Fibroblast of lung (primary cell): ENCODE data around the gene EIF4E2. TPM values are rescaled to one million over a fixed set of nuclear protein-coding genes. Genes with fewer than 3 reads are reported as not detected.
A peak's percentile ranks its signal among the peaks of the same experiment; 100 is the strongest.

Source experiments
- DNase-seq, 2 donors: peaks; one replicate each; pipeline versions ENCODE4 v3.0.0 to v3.0.0-alpha.2; 2010; ENCODE audit warnings: low read depth in 2 of 2
- H2AFZ ChIP-seq: 2 replicates; pipeline ENCODE4 v1.5.1; 2012; ENCODE audit warnings: low read length, control low read depth, inconsistent platforms
- H3K27ac ChIP-seq: 2 replicates; pipeline ENCODE4 v1.5.1; 2011; ENCODE audit warnings: low read length, control low read depth; ENCODE audit not compliant: insufficient read depth
- H3K27me3 ChIP-seq: 2 replicates; pipeline ENCODE4 v1.5.1; 2011; ENCODE audit warnings: mild to moderate bottlenecking, low read length; ENCODE audit not compliant: control insufficient read depth, insufficient read depth
- H3K36me3 ChIP-seq: 2 replicates; pipeline ENCODE4 v1.5.1; 2011; ENCODE audit warnings: low read length; ENCODE audit not compliant: control insufficient read depth, insufficient read depth
- H3K4me1 ChIP-seq: 2 replicates; pipeline ENCODE4 v1.5.1; 2011; ENCODE audit warnings: low read length; ENCODE audit not compliant: control insufficient read depth, insufficient read depth; ENCODE audit errors: extremely low read depth
- H3K4me2 ChIP-seq: 2 replicates; pipeline ENCODE4 v1.5.1; 2011; ENCODE audit warnings: low read length, control low read depth; ENCODE audit not compliant: insufficient read depth; ENCODE audit errors: extremely low read depth
- H3K4me3 ChIP-seq, 4 experiments: fragments of 200-600 bp in 1 of 4; sonication (generic) in 1 of 4; replicated peaks in 1 of 4; 2 replicates each; pipeline ENCODE4 v1.5.1; 2011 to 2016; ENCODE audit warnings: low read length in 4 of 4, low read depth in 3 of 4, mild to moderate bottlenecking in 3 of 4, control low read depth in 2 of 4, inconsistent platforms in 1 of 4, mixed read lengths in 1 of 4; ENCODE audit not compliant: insufficient read depth in 1 of 4; ENCODE audit errors: control extremely low read depth in 1 of 4
- H3K79me2 ChIP-seq: 2 replicates; pipeline ENCODE4 v1.5.1; 2012; ENCODE audit warnings: mild to moderate bottlenecking, low read length, inconsistent platforms; ENCODE audit not compliant: control insufficient read depth, insufficient read depth
- H3K9ac ChIP-seq: 2 replicates; pipeline ENCODE4 v1.5.1; 2011; ENCODE audit warnings: mild to moderate bottlenecking, low read length, control low read depth; ENCODE audit not compliant: insufficient read depth
- H3K9me3 ChIP-seq: 2 replicates; pipeline ENCODE4 v1.5.1; 2012; ENCODE audit warnings: low read depth, low read length; ENCODE audit not compliant: control insufficient read depth, insufficient read depth
- H4K20me1 ChIP-seq: 2 replicates; pipeline ENCODE4 v1.5.1; 2011; ENCODE audit warnings: low read length; ENCODE audit not compliant: control insufficient read depth, insufficient read depth; ENCODE audit errors: extremely low read depth
- EZH2 ChIP-seq: IDR thresholded peaks from 2 replicates; pipeline ENCODE4 v1.5.1; 2012; ENCODE audit warnings: low read length, control low read depth, mild to moderate bottlenecking; ENCODE audit errors: missing control alignments
- polyA plus RNA-seq, 2 donors: library from polyadenylated mRNA; depleted of rRNA in 1 of 2; stranded (reverse) in 1 of 2; unstranded in 1 of 2; fragments of >200 nt; gene quantifications; 2 replicates each; pipeline ENCODE4 v1.2.1, GENCODE V29; 2011 to 2012; ENCODE audit warnings: missing spikeins in 1 of 2
- total RNA-seq: library from RNA; depleted of rRNA; stranded (reverse); fragments of >200 nt; gene quantifications from 2 replicates; pipeline ENCODE4 v1.2.1, GENCODE V29; 2014
- TF ChIP-seq, protein P1 (sequence below), 2 donors: IDR thresholded peaks in 1 of 2; conservative IDR thresholded peaks in 1 of 2; 1 replicate in 1 of 2; 2 replicates in 1 of 2; pipeline ENCODE4 v1.5.1; 2011 to 2012; ENCODE audit warnings: low read length in 2 of 2, control low read depth in 1 of 2, inconsistent platforms in 1 of 2, low read depth in 1 of 2, mild to moderate bottlenecking in 1 of 2

EIF4E2 gene
- total and polyA plus RNA-seq, 2 donors (not counting 1 experiment from before 2014, with no cell fraction given) = 77.6 to 101 TPM

GRCh38 chr2:232588031-232588430 lies 37.5 kb downstream of the EIF4E2 start:
- Histone ChIP-seq H3K4me1 (peaks cover 3% of the 10 kb centered on the region), H3K36me3 (no peaks in the 10 kb centered on the region), H3K9me3 (no peaks in the 10 kb centered on the region), H3K4me2 (no peak overlapping the region), H3K27ac (no peak overlapping the region), H2AFZ (no peak overlapping the region), H3K27me3 (no peaks in the 10 kb centered on the region), H3K9ac (no peak overlapping the region), H4K20me1 (no peaks in the 10 kb centered on the region), H3K79me2 (no peaks in the 10 kb centered on the region), H3K4me3 (no peak overlapping the region)
- DNase-seq = no peak
- TF ChIP-seq, protein P1, sequence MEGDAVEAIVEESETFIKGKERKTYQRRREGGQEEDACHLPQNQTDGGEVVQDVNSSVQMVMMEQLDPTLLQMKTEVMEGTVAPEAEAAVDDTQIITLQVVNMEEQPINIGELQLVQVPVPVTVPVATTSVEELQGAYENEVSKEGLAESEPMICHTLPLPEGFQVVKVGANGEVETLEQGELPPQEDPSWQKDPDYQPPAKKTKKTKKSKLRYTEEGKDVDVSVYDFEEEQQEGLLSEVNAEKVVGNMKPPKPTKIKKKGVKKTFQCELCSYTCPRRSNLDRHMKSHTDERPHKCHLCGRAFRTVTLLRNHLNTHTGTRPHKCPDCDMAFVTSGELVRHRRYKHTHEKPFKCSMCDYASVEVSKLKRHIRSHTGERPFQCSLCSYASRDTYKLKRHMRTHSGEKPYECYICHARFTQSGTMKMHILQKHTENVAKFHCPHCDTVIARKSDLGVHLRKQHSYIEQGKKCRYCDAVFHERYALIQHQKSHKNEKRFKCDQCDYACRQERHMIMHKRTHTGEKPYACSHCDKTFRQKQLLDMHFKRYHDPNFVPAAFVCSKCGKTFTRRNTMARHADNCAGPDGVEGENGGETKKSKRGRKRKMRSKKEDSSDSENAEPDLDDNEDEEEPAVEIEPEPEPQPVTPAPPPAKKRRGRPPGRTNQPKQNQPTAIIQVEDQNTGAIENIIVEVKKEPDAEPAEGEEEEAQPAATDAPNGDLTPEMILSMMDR (conservative IDR thresholded peaks at IDR 0.05 in 1 of 2, IDR thresholded peaks at IDR 0.05 in 1 of 2; ENCODE audit: low read depth in 1 of 2, low read length in 2 of 2) = no peak
- TF ChIP-seq EZH2 = no peak

DNA sequence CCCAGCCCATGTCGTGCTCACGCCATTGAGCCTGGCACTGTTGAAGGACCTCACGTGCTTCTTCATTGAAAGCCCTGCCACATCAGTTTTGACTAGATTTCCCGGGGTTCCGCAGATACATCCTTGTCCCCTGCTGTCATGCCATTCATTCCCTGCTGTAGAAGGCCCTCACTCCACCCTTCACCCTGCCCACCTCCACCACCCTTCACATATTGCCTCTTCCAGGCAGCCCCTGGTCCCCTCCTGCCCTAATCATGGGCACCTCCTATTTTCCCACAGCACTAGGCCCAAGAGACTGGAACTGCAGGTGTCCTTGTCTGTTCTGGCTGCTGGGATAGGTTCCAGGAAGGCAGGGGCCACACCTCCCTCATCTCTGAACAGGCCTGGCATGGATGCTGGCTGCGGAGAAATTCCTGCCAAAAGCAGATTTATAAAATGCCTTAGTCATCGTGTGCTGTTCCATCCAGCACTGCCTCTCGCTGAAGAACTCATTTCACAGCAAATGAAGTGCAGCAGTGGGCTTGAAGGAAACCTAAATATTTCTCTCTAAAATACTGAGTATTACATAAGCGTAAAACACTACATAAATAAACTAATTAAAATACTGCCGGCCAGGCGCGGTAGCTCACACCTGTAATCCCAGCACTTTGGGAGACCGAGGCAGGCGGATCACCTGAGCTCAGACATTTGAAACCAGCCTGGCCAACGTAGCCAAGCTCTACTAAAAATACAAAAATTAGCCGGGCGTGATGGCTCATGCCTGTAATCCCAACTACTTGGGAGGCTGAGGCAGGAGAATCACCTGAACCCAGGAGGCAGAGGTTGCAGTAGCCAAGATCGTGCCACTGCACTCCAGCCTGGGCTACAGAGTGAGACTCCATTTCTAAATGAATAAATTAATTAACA lies 38.4 kb downstream of the EIF4E2 start:
- TF ChIP-seq, protein P1 (conservative IDR thresholded peaks at IDR 0.05 in 1 of 2, IDR thresholded peaks at IDR 0.05 in 1 of 2; ENCODE audit: low read depth in 1 of 2, low read length in 2 of 2) = no peak
- TF ChIP-seq EZH2 = no peak
- no peak overlapping the region for H3K4me2 ChIP-seq
- H3K4me1 ChIP-seq = peaks cover 7% of the 10 kb centered on the region
- no peak overlapping the region for H3K27ac ChIP-seq
- H3K36me3 ChIP-seq = no peaks in the 10 kb centered on the region
- H3K9ac ChIP-seq = no peak overlapping the region
- no peaks in the 10 kb centered on the region for H3K79me2 ChIP-seq
- DNase-seq = peak; percentile 79 to 88
- H4K20me1 ChIP-seq = no peaks in the 10 kb centered on the region
- no peaks in the 10 kb centered on the region for H3K27me3 ChIP-seq
- H2AFZ ChIP-seq = no peak overlapping the region
- no peak overlapping the region for H3K4me3 ChIP-seq
- no peaks in the 10 kb centered on the region for H3K9me3 ChIP-seq

DNA sequence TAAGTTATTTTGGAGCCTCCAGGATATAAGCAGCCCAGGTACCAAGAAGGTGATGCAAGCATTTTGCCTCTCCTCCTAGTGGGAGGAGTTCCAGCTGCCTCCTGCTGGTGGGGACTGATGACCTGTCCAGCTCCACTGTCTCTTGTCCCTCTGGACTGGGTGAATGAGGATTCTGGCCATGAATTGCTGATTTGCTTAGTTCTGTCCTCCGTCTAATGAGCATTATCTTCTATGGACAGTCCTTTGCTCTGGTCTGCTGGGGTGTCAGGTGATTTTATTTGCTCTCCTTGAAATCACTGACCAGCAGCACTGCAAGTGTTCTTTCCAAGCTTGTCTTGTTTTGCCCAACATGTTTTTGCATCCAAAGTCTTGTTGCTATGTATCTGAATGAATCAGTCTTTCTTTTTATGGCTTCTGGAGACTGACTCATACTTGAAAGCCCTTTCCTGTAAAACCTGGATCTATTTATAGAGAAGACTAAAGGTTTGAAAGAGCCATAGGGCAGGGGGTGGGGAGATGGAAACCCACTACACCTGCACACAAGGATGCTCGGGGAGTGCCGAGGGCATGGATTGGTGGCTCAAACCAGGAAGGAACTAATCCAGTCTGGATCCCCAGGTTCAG lies 42.4 kb downstream of the EIF4E2 start:
- H2AFZ ChIP-seq = no peak overlapping the region
- H3K4me2 ChIP-seq = no peak overlapping the region
- DNase-seq = peak; percentile 48 to 89
- no peaks in the 10 kb centered on the region for H3K9me3 ChIP-seq
- H3K4me3 ChIP-seq = no peak overlapping the region
- H3K27me3 ChIP-seq = no peaks in the 10 kb centered on the region
- peaks cover 7% of the 10 kb centered on the region for H3K4me1 ChIP-seq
- no peaks in the 10 kb centered on the region for H4K20me1 ChIP-seq
- H3K9ac ChIP-seq = no peak overlapping the region
- TF ChIP-seq EZH2 = no peak
- TF ChIP-seq, protein P1 (conservative IDR thresholded peaks at IDR 0.05 in 1 of 2, IDR thresholded peaks at IDR 0.05 in 1 of 2; ENCODE audit: low read depth in 1 of 2, low read length in 2 of 2) = no peak
- H3K27ac ChIP-seq = no peak overlapping the region
- no peaks in the 10 kb centered on the region for H3K79me2 ChIP-seq
- no peaks in the 10 kb centered on the region for H3K36me3 ChIP-seq
